VCaP (cell line): ENCODE measurements around the gene FOXO1.

ENCODE experiments used
- H3K27ac ChIP-seq: fragments of 450-650 bp; 2 replicates; pipeline ENCODE4 v1.5.1; 2017
- CTCF ChIP-seq: fragments of 450-650 bp; conservative IDR thresholded peaks from 2 replicates; pipeline ENCODE4 v1.5.1; 2017; ENCODE audit warnings: mild to moderate bottlenecking, moderate library complexity

Gene FOXO1

GRCh38 chr13:40682449-40683240 is 16.2 kb upstream of the FOXO1 start:
- H3K27ac ChIP-seq = no peak overlapping the region
- TF ChIP-seq CTCF = peak; percentile 68

GRCh38 chr13:40681341-40682146 is 15.1 kb upstream of the FOXO1 start:
- no peak overlapping the region for H3K27ac ChIP-seq
- no peak for TF ChIP-seq CTCF

- H3K27ac ChIP-seq = no peak overlapping the region
- TF ChIP-seq CTCF = no peak
Observed at GRCh38 chr13:40680659-40681323, 14.3 kb upstream of the FOXO1 start.

GRCh38 chr13:40679480-40679985 is 13.1 kb upstream of the FOXO1 start:
- no peak for TF ChIP-seq CTCF
- H3K27ac ChIP-seq = no peak overlapping the region

GRCh38 chr13:40677064-40677463 is 10.6 kb upstream of the FOXO1 start:
- no peak for TF ChIP-seq CTCF
- H3K27ac ChIP-seq = no peak overlapping the region

- TF ChIP-seq CTCF = no peak
- no peak overlapping the region for H3K27ac ChIP-seq
Observed at GRCh38 chr13:40676007-40676406, 9.6 kb upstream of the FOXO1 start.

GRCh38 chr13:40673414-40673813 is 7.0 kb upstream of the FOXO1 start:
- no peak overlapping the region for H3K27ac ChIP-seq
- no peak for TF ChIP-seq CTCF
